SK-N-SH treated with all-trans-retinoic acid at 6 μM for 48 hours (cell line): ENCODE results near the gene PTPRS.
"Not testable (repeated sequence)": the region's sequence is repeated elsewhere in the genome, so short reads cannot be mapped to it uniquely, and the experiment has no call there.

ENCODE experiments used
- ATAC-seq: fragments of 200-7000 bp; cut with Tn5 transposase; 3 replicates; pipeline ENCODE4 v1.9.1; 2020; ENCODE audit warnings: mild to moderate bottlenecking, moderate library complexity
- ARNTL ChIP-seq: fragments of 450-650 bp; formaldehyde crosslinking; IDR thresholded peaks from 2 replicates; pipeline ENCODE4 v1.5.0; 2020; ENCODE audit warnings: low read depth, mild to moderate bottlenecking, moderate library complexity, borderline replicate concordance
- CREB5 ChIP-seq: fragments of 250-450 bp; sonication (Bioruptor Pico); IDR thresholded peaks from 2 replicates; pipeline ENCODE4 v1.5.1; 2020; ENCODE audit warnings: low read depth, mild to moderate bottlenecking, moderate library complexity
- CSDC2 ChIP-seq: fragments of 250-450 bp; sonication (Bioruptor Pico); IDR thresholded peaks from 2 replicates; pipeline ENCODE4 v1.5.0; 2020; ENCODE audit warnings: mild to moderate bottlenecking, moderate library complexity
- CSRNP3 ChIP-seq: fragments of 250-450 bp; sonication (Bioruptor Pico); IDR thresholded peaks from 2 replicates; pipeline ENCODE4 v1.5.1; 2021; ENCODE audit warnings: mild to moderate bottlenecking, moderate library complexity
- ESRRG ChIP-seq: fragments of 250-450 bp; sonication (Bioruptor Pico); IDR thresholded peaks from 2 replicates; pipeline ENCODE4 v1.6.1; 2021; ENCODE audit warnings: mild to moderate bottlenecking
- ISL1 ChIP-seq: fragments of 250-450 bp; sonication (Bioruptor Pico); IDR thresholded peaks from 2 replicates; pipeline ENCODE4 v2.1.2; 2022; ENCODE audit warnings: mild to moderate bottlenecking, moderate library complexity
- OSR1 ChIP-seq: fragments of 250-450 bp; sonication (Bioruptor Pico); IDR thresholded peaks from 2 replicates; pipeline ENCODE4 v1.8.0; 2022; ENCODE audit warnings: moderate library complexity, mild to moderate bottlenecking, inconsistent platforms
- PATZ1 ChIP-seq: fragments of 250-450 bp; sonication (Bioruptor Pico); IDR thresholded peaks from 2 replicates; pipeline ENCODE4 v1.8.0; 2020; ENCODE audit warnings: mild to moderate bottlenecking, moderate library complexity, borderline replicate concordance
- POU6F1 ChIP-seq: fragments of 250-450 bp; sonication (Bioruptor Pico); IDR thresholded peaks from 2 replicates; pipeline ENCODE4 v1.8.0; 2021; ENCODE audit warnings: low read depth, mild to moderate bottlenecking, moderate library complexity, borderline replicate concordance
- RARB ChIP-seq: fragments of 250-450 bp; sonication (Bioruptor Pico); IDR thresholded peaks from 2 replicates; pipeline ENCODE4 v1.8.0; 2021; ENCODE audit warnings: mild to moderate bottlenecking, moderate library complexity
- SNAI2 ChIP-seq: fragments of 250-450 bp; sonication (Bioruptor Pico); IDR thresholded peaks from 2 replicates; pipeline ENCODE4 v1.5.0; 2020; ENCODE audit warnings: mild to moderate bottlenecking, moderate library complexity
- TCF4 ChIP-seq: fragments of 250-450 bp; sonication (Bioruptor Pico); IDR thresholded peaks from 2 replicates; pipeline ENCODE4 v1.8.0; 2021; ENCODE audit warnings: mild to moderate bottlenecking, moderate library complexity, borderline replicate concordance
- TOX ChIP-seq: fragments of 250-450 bp; sonication (Bioruptor Pico); IDR thresholded peaks from 2 replicates; pipeline ENCODE4 v1.8.0; 2021; ENCODE audit warnings: mild to moderate bottlenecking, moderate library complexity, borderline replicate concordance
- ZC3H10 ChIP-seq: fragments of 250-450 bp; sonication (Bioruptor Pico); IDR thresholded peaks from 2 replicates; pipeline ENCODE4 v1.5.1; 2021; ENCODE audit warnings: mild to moderate bottlenecking, moderate library complexity
- ZFP3 ChIP-seq: fragments of 250-450 bp; sonication (Bioruptor Pico); IDR thresholded peaks from 2 replicates; pipeline ENCODE4 v1.5.0; 2020; ENCODE audit warnings: mild to moderate bottlenecking, moderate library complexity
- ZFP30 ChIP-seq: fragments of 450-650 bp; formaldehyde crosslinking; IDR thresholded peaks from 2 replicates; pipeline ENCODE4 v1.5.0; 2022; ENCODE audit warnings: mild to moderate bottlenecking, moderate library complexity
- ZNF565 ChIP-seq: fragments of 450-650 bp; formaldehyde crosslinking; conservative IDR thresholded peaks from 2 replicates; pipeline ENCODE4 v1.5.0; 2020; ENCODE audit warnings: low read depth, mild to moderate bottlenecking, moderate library complexity
- ZNF70 ChIP-seq: fragments of 450-650 bp; formaldehyde crosslinking; IDR thresholded peaks from 2 replicates; pipeline ENCODE4 v1.5.0; 2020; ENCODE audit warnings: mild to moderate bottlenecking, moderate library complexity
- ZNF8 ChIP-seq: fragments of 450-650 bp; formaldehyde crosslinking; IDR thresholded peaks from 2 replicates; pipeline ENCODE4 v1.5.0; 2020; ENCODE audit warnings: mild to moderate bottlenecking, moderate library complexity

The PTPRS gene

GRCh38 chr19:5389353-5389752, 48.7 kb upstream of the PTPRS start:
- TF ChIP-seq CREB5 (CRISPR knock-in tag) (no peak), ZC3H10 (CRISPR knock-in tag) (no peak), RARB (CRISPR knock-in tag) (no peak), CSDC2 (CRISPR knock-in tag) (no peak), TOX (CRISPR knock-in tag) (no peak), ZNF8 (no peak), ZNF565 (CRISPR knock-in tag) (no peak), TCF4 (CRISPR knock-in tag) (no peak), OSR1 (no peak)
- no peak for ATAC-seq

- TF ChIP-seq ZFP3 (peak; percentile 96), ZNF565 (CRISPR knock-in tag) (no peak), ARNTL (CRISPR knock-in tag) (no peak), OSR1 (no peak), SNAI2 (CRISPR knock-in tag) (no peak), ZC3H10 (CRISPR knock-in tag) (no peak)
- no peak for ATAC-seq
Observed at GRCh38 chr19:5387472-5387871, 46.9 kb upstream of the PTPRS start.

- TF ChIP-seq ZFP30 (CRISPR knock-in tag) (no peak), CSDC2 (CRISPR knock-in tag) (no peak), ISL1 (CRISPR knock-in tag) (no peak), ESRRG (CRISPR knock-in tag) (no peak), ZFP3 (no peak), SNAI2 (CRISPR knock-in tag) (no peak), CREB5 (CRISPR knock-in tag) (no peak), TCF4 (CRISPR knock-in tag) (no peak), TOX (CRISPR knock-in tag) (no peak), POU6F1 (no peak), ZNF70 (no peak)
- TF ChIP-seq, all 23 proteins: peak for 0
- no peak for ATAC-seq
Observed at GRCh38 chr19:5386841-5387240, 46.2 kb upstream of the PTPRS start.

- ATAC-seq: not testable (repeated sequence)
Observed at GRCh38 chr19:5381197-5381596, 40.6 kb upstream of the PTPRS start.

GRCh38 chr19:5380215-5380919, 39.8 kb upstream of the PTPRS start:
- no peak for ATAC-seq
- TF ChIP-seq OSR1: no peak
- TF ChIP-seq ZFP3: no peak
- no peak for TF ChIP-seq PATZ1 (CRISPR knock-in tag)
- no peak for TF ChIP-seq ESRRG (CRISPR knock-in tag)
- no peak for TF ChIP-seq ZNF8
- no peak for TF ChIP-seq CSRNP3
- TF ChIP-seq RARB (CRISPR knock-in tag): no peak
- TF ChIP-seq TCF4 (CRISPR knock-in tag): no peak
- no peak for TF ChIP-seq TOX (CRISPR knock-in tag)
- TF ChIP-seq ARNTL (CRISPR knock-in tag): no peak
- TF ChIP-seq, all 23 proteins: peak for 0
